Gastroesophageal sphincter (tissue), 4 donors: ENCODE data around the gene TFF1. TPM values are rescaled to one million over a fixed set of nuclear protein-coding genes. Genes with fewer than 3 reads are reported as not detected.

Experiments used
- ATAC-seq: fragments of 150-250 bp; one replicate; pipeline ENCODE4 v1.9.1; 2016; ENCODE audit warnings: mild to moderate bottlenecking, moderate library complexity
- H3K27ac ChIP-seq, 4 donors: fragments of 200-600 bp; sonication (generic) in 3 of 4; 1 replicate in 3 of 4; 2 replicates in 1 of 4; pipeline ENCODE4 v1.5.1; 2016 to 2019
- H3K27me3 ChIP-seq: fragments of 200-600 bp; sonication (generic); one replicate; pipeline ENCODE4 v1.5.1; 2019
- H3K36me3 ChIP-seq, 2 donors: fragments of 200-600 bp; sonication (generic); one replicate each; pipeline ENCODE4 v1.5.1; 2019; ENCODE audit warnings: control low read depth in 1 of 2
- H3K4me1 ChIP-seq, 3 donors: fragments of 200-600 bp; sonication (generic); 1 replicate in 2 of 3; 2 replicates in 1 of 3; pipeline ENCODE4 v1.5.1; 2016 to 2019; ENCODE audit warnings: control low read depth in 2 of 3
- H3K4me3 ChIP-seq, 2 donors: fragments of 200-600 bp; sonication (generic); one replicate each; pipeline ENCODE4 v1.5.1; 2019; ENCODE audit warnings: mild to moderate bottlenecking in 1 of 2, moderate library complexity in 1 of 2
- H3K9me3 ChIP-seq, 3 donors: fragments of 200-600 bp; sonication (generic); one replicate each; pipeline ENCODE4 v1.5.1; 2017 to 2019; ENCODE audit warnings: control low read depth in 2 of 3
- EP300 ChIP-seq: sonication (generic); formaldehyde crosslinking; IDR thresholded peaks from one replicate; pipeline ENCODE4 v1.6.1; 2017; ENCODE audit warnings: antibody characterized with exemption, mild to moderate bottlenecking
- POLR2A ChIP-seq, 2 donors: fragments of 450-650 bp; IDR thresholded peaks; one replicate each; pipeline ENCODE4 v1.6.1; 2017; ENCODE audit warnings: antibody characterized with exemption in 2 of 2, mild to moderate bottlenecking in 2 of 2, moderate library complexity in 1 of 2
- POLR2AphosphoS5 ChIP-seq: sonication (generic); formaldehyde crosslinking; IDR thresholded peaks from one replicate; pipeline ENCODE4 v1.6.1; 2017; ENCODE audit warnings: antibody characterized with exemption
- WGBS, 2 donors: methylation state at CpG; one replicate each; pipeline ENCODE4 v1.1.5; 2018; ENCODE audit warnings: low coverage in 1 of 2; 5-methylcytosine and 5-hydroxymethylcytosine counted together
- total RNA-seq, 4 donors: library from RNA; depleted of rRNA; stranded (reverse); fragments of >200 nt; gene quantifications; one replicate each; pipeline ENCODE4 v1.1.0, GENCODE V29; 2016
- TF ChIP-seq, protein P1 (sequence below), 4 experiments: fragments of 200-600 bp in 2 of 4; fragments of 450-650 bp in 2 of 4; sonication (generic) in 1 of 4; IDR thresholded peaks; one replicate each; pipeline ENCODE4 v1.5.1; 2017 to 2019; ENCODE audit warnings: antibody characterized with exemption in 4 of 4, mild to moderate bottlenecking in 2 of 4, moderate library complexity in 2 of 4

Gene TFF1
- total RNA-seq, 4 donors from 2014 or later, result not detected

GRCh38 chr21:42413500-42413899 is 47.2 kb upstream of the TFF1 start:
- WGBS, 2 donors, result 87 to 89% methylated on average over 3 of the region's 4 CpGs
- TF ChIP-seq, protein P1, sequence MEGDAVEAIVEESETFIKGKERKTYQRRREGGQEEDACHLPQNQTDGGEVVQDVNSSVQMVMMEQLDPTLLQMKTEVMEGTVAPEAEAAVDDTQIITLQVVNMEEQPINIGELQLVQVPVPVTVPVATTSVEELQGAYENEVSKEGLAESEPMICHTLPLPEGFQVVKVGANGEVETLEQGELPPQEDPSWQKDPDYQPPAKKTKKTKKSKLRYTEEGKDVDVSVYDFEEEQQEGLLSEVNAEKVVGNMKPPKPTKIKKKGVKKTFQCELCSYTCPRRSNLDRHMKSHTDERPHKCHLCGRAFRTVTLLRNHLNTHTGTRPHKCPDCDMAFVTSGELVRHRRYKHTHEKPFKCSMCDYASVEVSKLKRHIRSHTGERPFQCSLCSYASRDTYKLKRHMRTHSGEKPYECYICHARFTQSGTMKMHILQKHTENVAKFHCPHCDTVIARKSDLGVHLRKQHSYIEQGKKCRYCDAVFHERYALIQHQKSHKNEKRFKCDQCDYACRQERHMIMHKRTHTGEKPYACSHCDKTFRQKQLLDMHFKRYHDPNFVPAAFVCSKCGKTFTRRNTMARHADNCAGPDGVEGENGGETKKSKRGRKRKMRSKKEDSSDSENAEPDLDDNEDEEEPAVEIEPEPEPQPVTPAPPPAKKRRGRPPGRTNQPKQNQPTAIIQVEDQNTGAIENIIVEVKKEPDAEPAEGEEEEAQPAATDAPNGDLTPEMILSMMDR (IDR thresholded peaks at IDR 0.05), result no peak
- TF ChIP-seq POLR2A (IDR thresholded peaks at IDR 0.05), result no peak
- no peak for TF ChIP-seq EP300
- no peak for TF ChIP-seq POLR2AphosphoS5
- Histone ChIP-seq H3K9me3 (no peaks in the 10 kb centered on the region), H3K27ac (no peak overlapping the region), H3K4me1 (no peaks in the 10 kb centered on the region), H3K27me3 (peaks cover 66% of the 10 kb centered on the region), H3K4me3 (no peak overlapping the region), H3K36me3 (no peaks in the 10 kb centered on the region)
- ATAC-seq, result no peak

GRCh38 chr21:42413093-42413492 is 46.8 kb upstream of the TFF1 start:
- Histone ChIP-seq H3K27me3 (peaks cover 62% of the 10 kb centered on the region), H3K4me3 (no peak overlapping the region), H3K27ac (no peak overlapping the region), H3K9me3 (no peaks in the 10 kb centered on the region), H3K4me1 (no peaks in the 10 kb centered on the region), H3K36me3 (no peaks in the 10 kb centered on the region)
- 64 to 78% methylated on average over 8 to 11 of the region's 14 CpGs for WGBS, 2 donors
- no peak for ATAC-seq
- no peak for TF ChIP-seq POLR2A (IDR thresholded peaks at IDR 0.05)
- TF ChIP-seq, protein P1 (IDR thresholded peaks at IDR 0.05), result no peak
- TF ChIP-seq EP300, result no peak
- TF ChIP-seq POLR2AphosphoS5, result no peak

- TF ChIP-seq, protein P1 (IDR thresholded peaks at IDR 0.05), result no peak
- no peak for TF ChIP-seq POLR2AphosphoS5
- no peak for TF ChIP-seq POLR2A (IDR thresholded peaks at IDR 0.05)
- no peak for TF ChIP-seq EP300
- no peaks in the 10 kb centered on the region for H3K4me1 ChIP-seq
- H3K27me3 ChIP-seq, result peaks cover 61% of the 10 kb centered on the region
- 68 to 85% methylated on average over 4 to 5 of the region's 5 CpGs for WGBS, 2 donors
- no peaks in the 10 kb centered on the region for H3K9me3 ChIP-seq
- no peak overlapping the region for H3K4me3 ChIP-seq
- H3K27ac ChIP-seq, result no peak overlapping the region
- ATAC-seq, result no peak
- H3K36me3 ChIP-seq, result no peaks in the 10 kb centered on the region
Measured at GRCh38 chr21:42412636-42412933, 46.2 kb upstream of the TFF1 start.

DNA sequence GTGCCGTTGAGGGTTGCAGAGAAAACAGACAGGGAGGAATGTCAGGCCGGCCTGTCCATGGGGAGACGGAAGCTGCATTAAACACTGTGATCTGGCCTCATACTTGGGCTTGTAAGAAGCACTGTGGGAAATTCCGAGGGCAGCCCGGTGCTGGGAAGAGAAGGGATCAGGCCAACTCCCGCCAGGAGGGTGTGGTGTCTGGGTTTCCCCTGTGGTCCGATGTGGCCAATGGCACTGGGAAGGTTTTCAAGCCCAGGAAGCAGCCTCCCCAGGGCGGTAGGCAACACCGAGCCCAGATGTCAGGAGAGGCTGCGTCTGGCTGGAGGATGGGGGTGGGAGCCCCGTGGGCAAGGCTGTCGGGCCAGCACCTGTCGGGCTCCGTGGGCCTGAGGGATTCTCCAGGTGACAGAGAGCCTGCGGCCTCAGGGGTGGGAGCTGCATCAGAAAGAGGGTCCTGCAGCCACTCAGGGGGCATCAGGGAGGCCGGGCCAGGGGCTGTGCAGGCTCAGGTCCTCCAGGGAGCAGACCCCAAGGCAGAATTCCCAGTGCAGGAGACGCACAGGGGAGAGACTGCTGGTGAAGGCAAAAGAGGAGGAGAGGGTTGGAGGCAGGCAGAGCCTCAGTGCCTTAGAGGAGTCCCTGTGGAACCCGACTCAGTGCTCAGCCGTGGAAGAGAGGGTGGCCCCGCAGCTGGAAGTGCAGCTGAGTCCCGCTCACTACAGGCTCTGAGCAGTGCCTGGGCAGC is 45.7 kb upstream of the TFF1 start:
- TF ChIP-seq, protein P1 (IDR thresholded peaks at IDR 0.05), result no peak
- no peak for TF ChIP-seq POLR2A (IDR thresholded peaks at IDR 0.05)
- TF ChIP-seq POLR2AphosphoS5, result no peak
- TF ChIP-seq EP300, result no peak
- no peak for ATAC-seq
- Histone ChIP-seq H3K27ac (no peak overlapping the region), H3K27me3 (peaks cover 65% of the 10 kb centered on the region), H3K4me1 (no peaks in the 10 kb centered on the region), H3K36me3 (no peaks in the 10 kb centered on the region), H3K9me3 (no peaks in the 10 kb centered on the region), H3K4me3 (no peak overlapping the region)
- WGBS, 2 donors, result 19 to 27% methylated on average over 4 of the region's 21 CpGs

GRCh38 chr21:42411197-42411869 is 45.0 kb upstream of the TFF1 start:
- 44 to 52% methylated on average over 5 to 7 of the region's 7 CpGs for WGBS, 2 donors
- no peak for TF ChIP-seq POLR2AphosphoS5
- TF ChIP-seq, protein P1 (IDR thresholded peaks at IDR 0.05), result no peak
- no peak for TF ChIP-seq POLR2A (IDR thresholded peaks at IDR 0.05)
- TF ChIP-seq EP300, result no peak
- ATAC-seq, result no peak
- Histone ChIP-seq H3K9me3 (no peaks in the 10 kb centered on the region), H3K27me3 (peaks cover 67% of the 10 kb centered on the region), H3K4me3 (no peak overlapping the region), H3K4me1 (no peaks in the 10 kb centered on the region), H3K27ac (no peak overlapping the region), H3K36me3 (no peaks in the 10 kb centered on the region)
